Measurements from ENCODE around the gene GIGYF2. TPM values are rescaled to one million over a fixed set of nuclear protein-coding genes. Genes with fewer than 3 reads are reported as not detected.

The GIGYF2 gene
- total and polyA plus RNA-seq, 2 donors from 2014 or later, result 13.5 to 79.8 TPM

GRCh38 chr2:232667989-232668583 lies 29.0 kb upstream of the GIGYF2 start:
- FAIRE-seq, result no peak
- Histone ChIP-seq H3K4me1 (ENCODE audit: control insufficient read depth in 2 of 3, insufficient read depth in 2 of 3, low read depth in 1 of 3, low read length in 3 of 3) (peaks cover 0 to 7% (median 5%) of the 10 kb centered on the region in 3 donors), H3K9me3 (ENCODE audit: control insufficient read depth in 2 of 3, insufficient read depth in 1 of 3, low read length in 3 of 3) (no peaks in the 10 kb centered on the region), H3K4me3 (ENCODE audit: low read length in 3 of 3) (no peak overlapping the region), H3K9ac (ENCODE audit: low read length in 3 of 3) (no peak overlapping the region), H3K36me3 (ENCODE audit: control insufficient read depth in 2 of 3, insufficient read depth in 3 of 3, low read length in 3 of 3) (peaks cover 0 to 38% (median 15%) of the 10 kb centered on the region in 3 donors), H3K27ac (ENCODE audit: low read depth in 2 of 2, low read length in 2 of 2) (peak overlapping the region; percentile 11 to 26), H3K27me3 (ENCODE audit: control insufficient read depth, insufficient read depth, low read length) (no peaks in the 10 kb centered on the region)
- intact Hi-C loops (cut with DNase I), result no loop called here
- DNase-seq, result no peak
- TF ChIP-seq CTCF (IDR thresholded peaks at IDR 0.05; ENCODE audit: borderline replicate concordance, extremely low read depth, insufficient read depth), result no peak

- H3K27ac ChIP-seq (ENCODE audit: low read depth in 2 of 2, low read length in 2 of 2), result peak overlapping the region in 1 of 2 donors; percentile 69
- intact Hi-C loops (cut with DNase I), result no loop called here
- peak; percentile 43 for TF ChIP-seq CTCF (IDR thresholded peaks at IDR 0.05; ENCODE audit: borderline replicate concordance, extremely low read depth, insufficient read depth)
Measured at GRCh38 chr2:232668805-232669444, 28.2 kb upstream of the GIGYF2 start.

GRCh38 chr2:232672588-232672987 lies 24.5 kb upstream of the GIGYF2 start:
- Histone ChIP-seq H3K27ac (ENCODE audit: low read depth in 2 of 2, low read length in 2 of 2) (no peak overlapping the region), H3K9me3 (ENCODE audit: control insufficient read depth in 2 of 3, insufficient read depth in 1 of 3, low read length in 3 of 3) (no peaks in the 10 kb centered on the region), H3K4me1 (ENCODE audit: control insufficient read depth in 2 of 3, insufficient read depth in 2 of 3, low read depth in 1 of 3, low read length in 3 of 3) (peaks cover 0 to 7% (median 0%) of the 10 kb centered on the region in 3 donors), H3K9ac (ENCODE audit: low read length in 3 of 3) (no peak overlapping the region), H3K36me3 (ENCODE audit: control insufficient read depth in 2 of 3, insufficient read depth in 3 of 3, low read length in 3 of 3) (peaks cover 0 to 41% (median 17%) of the 10 kb centered on the region in 3 donors), H3K4me3 (ENCODE audit: low read length in 3 of 3) (no peak overlapping the region), H3K27me3 (ENCODE audit: control insufficient read depth, insufficient read depth, low read length) (no peaks in the 10 kb centered on the region)
- FAIRE-seq (no peak), DNase-seq (no peak)
- no peak for TF ChIP-seq CTCF (IDR thresholded peaks at IDR 0.05; ENCODE audit: borderline replicate concordance, extremely low read depth, insufficient read depth)
- intact Hi-C loops (cut with DNase I), result no loop called here

More at GRCh38 chr2:232668805-232669444, 28.2 kb upstream of the GIGYF2 start:
- H3K27me3 ChIP-seq (ENCODE audit: control insufficient read depth, insufficient read depth, low read length), result no peaks in the 10 kb centered on the region
- no peak for FAIRE-seq
- no peaks in the 10 kb centered on the region for H3K9me3 ChIP-seq (ENCODE audit: control insufficient read depth in 2 of 3, insufficient read depth in 1 of 3, low read length in 3 of 3)
- DNase-seq, result peak in 2 of 5 donors; percentile 35 to 53
- peak overlapping the region in 1 of 3 donors; percentile 24 for H3K9ac ChIP-seq (ENCODE audit: low read length in 3 of 3)
- H3K36me3 ChIP-seq (ENCODE audit: control insufficient read depth in 2 of 3, insufficient read depth in 3 of 3, low read length in 3 of 3), result peaks cover 0 to 38% (median 19%) of the 10 kb centered on the region in 3 donors
- H3K4me1 ChIP-seq (ENCODE audit: control insufficient read depth in 2 of 3, insufficient read depth in 2 of 3, low read depth in 1 of 3, low read length in 3 of 3), result peaks cover 0 to 7% (median 5%) of the 10 kb centered on the region in 3 donors
- H3K4me3 ChIP-seq (ENCODE audit: low read length in 3 of 3), result no peak overlapping the region
